DMS153 (cell line): ENCODE measurements around the gene TRABD2B.
A peak's percentile ranks its signal among the peaks of the same experiment; 100 is the strongest.
"Not testable (repeated sequence)": the region's sequence is repeated elsewhere in the genome, so short reads cannot be mapped to it uniquely, and the experiment has no call there.

Experiments used
- DNase-seq: peaks from one replicate; lab custom pipeline; 2025; lab: John Stamatoyannopoulos, UW

The TRABD2B gene

GRCh38 chr1:47967864-47968555 is 29.2 kb downstream of the TRABD2B start:
- no peak for DNase-seq

GRCh38 chr1:47965816-47966215 is 31.4 kb downstream of the TRABD2B start:
- no peak for DNase-seq

GRCh38 chr1:47964636-47965035 is 32.5 kb downstream of the TRABD2B start:
- DNase-seq, result no peak

- no peak for DNase-seq
Observed at GRCh38 chr1:47963568-47964358, 33.4 kb downstream of the TRABD2B start.

GRCh38 chr1:47962750-47963492 is 34.3 kb downstream of the TRABD2B start:
- DNase-seq, result no peak

- not testable (repeated sequence) for DNase-seq
Observed at GRCh38 chr1:47961835-47962234, 35.4 kb downstream of the TRABD2B start.

- not testable (repeated sequence) for DNase-seq
Observed at GRCh38 chr1:47956491-47956890, 40.7 kb downstream of the TRABD2B start.

GRCh38 chr1:47953661-47954060 is 43.5 kb downstream of the TRABD2B start:
- no peak for DNase-seq

GRCh38 chr1:47951545-47952235 is 45.5 kb downstream of the TRABD2B start:
- no peak for DNase-seq

GRCh38 chr1:47951026-47951425 is 46.2 kb downstream of the TRABD2B start:
- no peak for DNase-seq

GRCh38 chr1:47950471-47950870 is 46.7 kb downstream of the TRABD2B start:
- no peak for DNase-seq

- peak; percentile 65 for DNase-seq
Observed at GRCh38 chr1:47948126-47948525, 49.1 kb downstream of the TRABD2B start.

- DNase-seq, result no peak
Observed at GRCh38 chr1:47947531-47947930, 49.7 kb downstream of the TRABD2B start.

GRCh38 chr1:47944561-47944960 is 52.6 kb downstream of the TRABD2B start:
- no peak for DNase-seq

- no peak for DNase-seq
Observed at GRCh38 chr1:47942240-47942629, 55.0 kb downstream of the TRABD2B start.

GRCh38 chr1:47941609-47942239 is 55.5 kb downstream of the TRABD2B start:
- DNase-seq, result peak; percentile 65

- no peak for DNase-seq
Observed at GRCh38 chr1:47940779-47941178, 56.4 kb downstream of the TRABD2B start.

- no peak for DNase-seq
Observed at GRCh38 chr1:47940326-47940725, 56.9 kb downstream of the TRABD2B start.

- DNase-seq, result no peak
Observed at GRCh38 chr1:47938520-47938919, 58.7 kb downstream of the TRABD2B start.

- DNase-seq, result no peak
Observed at GRCh38 chr1:47937586-47938254, 59.5 kb downstream of the TRABD2B start.

GRCh38 chr1:47936916-47937551 is 60.2 kb downstream of the TRABD2B start:
- no peak for DNase-seq
